K562 (cell line): ENCODE measurements around the gene PHLDB3. TPM values are rescaled to one million over a fixed set of nuclear protein-coding genes. Genes with fewer than 3 reads are reported as not detected.

Experiments
- polyA plus RNA-seq, 8 experiments: library from polyadenylated mRNA; depleted of rRNA in 4 of 8; stranded (reverse) in 5 of 8; unstranded in 3 of 8; fragments of >200 nt; fragmentation: Nextera tagmentation in 2 of 8; fragmentation: Illumina TruSeq in 1 of 8; extraction: Ambion mirVana in 2 of 8; extraction: Trizol in 1 of 8; gene quantifications; 2 replicates each; pipeline versions ENCODE4 v1.2.1 to v1.2.3, GENCODE V29; 2011 to 2014; ENCODE audit warnings: inconsistent platforms in 1 of 8, missing spikeins in 1 of 8
- total RNA-seq, 7 experiments: library from RNA; depleted of rRNA in 6 of 7; stranded (reverse); fragments of >200 nt in 6 of 7; fragmentation: Illumina TruSeq in 2 of 7; extraction: Trizol in 2 of 7; gene quantifications; 2 replicates each; pipeline versions ENCODE4 v1.2.1 to v1.2.3, GENCODE V29; 2011 to 2021; ENCODE audit warnings: low replicate concordance in 1 of 7
- TF ChIP-seq, protein P1 (sequence below), 2 experiments: fragments of 450-650 bp in 1 of 2; sonication (generic) in 1 of 2; formaldehyde crosslinking in 1 of 2; IDR thresholded peaks; 2 replicates each; pipeline versions ENCODE4 v1.7.1 to v1.9.0; 2016 to 2022; ENCODE audit warnings: inconsistent platforms in 1 of 2, mild to moderate bottlenecking in 1 of 2, missing genetic modification reagents in 1 of 2

The PHLDB3 gene
- total and polyA plus RNA-seq, 9 of the 15 experiments (the other 6 are each of a cell fraction or from before 2014, with no cell fraction given) = 0.04 to 23.5 (median 3.9) TPM

DNA sequence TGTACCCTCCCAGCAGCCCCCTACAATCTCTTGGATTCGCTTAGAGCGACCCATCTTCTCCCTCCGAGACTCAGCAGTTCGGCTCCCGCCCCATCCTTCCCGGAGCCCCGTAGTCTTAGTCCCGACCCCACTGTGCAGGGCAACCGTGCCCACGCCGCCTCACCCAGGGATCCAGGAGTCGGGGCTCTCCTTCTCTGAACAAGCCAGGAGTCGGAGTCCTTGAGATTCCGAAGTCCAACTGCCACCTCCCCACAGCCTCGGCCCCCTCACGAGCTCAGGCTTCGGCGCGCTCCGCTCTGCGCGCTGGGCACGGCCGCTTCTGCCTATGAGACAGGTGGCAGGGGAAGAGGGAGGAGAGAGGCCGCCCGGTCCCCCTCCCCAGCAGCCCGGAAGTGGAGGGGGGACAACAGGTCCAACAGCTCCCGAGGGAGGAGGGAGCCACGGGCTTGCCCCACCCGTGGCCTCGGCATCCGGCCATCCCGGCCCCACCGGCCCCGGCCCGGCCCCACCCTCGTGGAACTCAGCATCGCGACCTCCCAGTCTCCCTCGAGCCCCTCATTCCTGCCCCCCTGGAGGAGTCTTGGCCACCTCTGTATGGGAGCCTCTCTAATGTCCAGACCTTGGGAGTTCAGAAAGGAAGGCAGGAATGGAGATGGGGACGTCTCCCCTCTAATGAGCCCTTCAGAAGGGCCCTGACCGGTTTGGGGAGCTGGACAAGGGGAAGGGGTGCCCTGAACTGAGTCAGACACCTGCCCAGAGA, at the start of gene PHLDB3 (continued):
- TF ChIP-seq, protein P1, sequence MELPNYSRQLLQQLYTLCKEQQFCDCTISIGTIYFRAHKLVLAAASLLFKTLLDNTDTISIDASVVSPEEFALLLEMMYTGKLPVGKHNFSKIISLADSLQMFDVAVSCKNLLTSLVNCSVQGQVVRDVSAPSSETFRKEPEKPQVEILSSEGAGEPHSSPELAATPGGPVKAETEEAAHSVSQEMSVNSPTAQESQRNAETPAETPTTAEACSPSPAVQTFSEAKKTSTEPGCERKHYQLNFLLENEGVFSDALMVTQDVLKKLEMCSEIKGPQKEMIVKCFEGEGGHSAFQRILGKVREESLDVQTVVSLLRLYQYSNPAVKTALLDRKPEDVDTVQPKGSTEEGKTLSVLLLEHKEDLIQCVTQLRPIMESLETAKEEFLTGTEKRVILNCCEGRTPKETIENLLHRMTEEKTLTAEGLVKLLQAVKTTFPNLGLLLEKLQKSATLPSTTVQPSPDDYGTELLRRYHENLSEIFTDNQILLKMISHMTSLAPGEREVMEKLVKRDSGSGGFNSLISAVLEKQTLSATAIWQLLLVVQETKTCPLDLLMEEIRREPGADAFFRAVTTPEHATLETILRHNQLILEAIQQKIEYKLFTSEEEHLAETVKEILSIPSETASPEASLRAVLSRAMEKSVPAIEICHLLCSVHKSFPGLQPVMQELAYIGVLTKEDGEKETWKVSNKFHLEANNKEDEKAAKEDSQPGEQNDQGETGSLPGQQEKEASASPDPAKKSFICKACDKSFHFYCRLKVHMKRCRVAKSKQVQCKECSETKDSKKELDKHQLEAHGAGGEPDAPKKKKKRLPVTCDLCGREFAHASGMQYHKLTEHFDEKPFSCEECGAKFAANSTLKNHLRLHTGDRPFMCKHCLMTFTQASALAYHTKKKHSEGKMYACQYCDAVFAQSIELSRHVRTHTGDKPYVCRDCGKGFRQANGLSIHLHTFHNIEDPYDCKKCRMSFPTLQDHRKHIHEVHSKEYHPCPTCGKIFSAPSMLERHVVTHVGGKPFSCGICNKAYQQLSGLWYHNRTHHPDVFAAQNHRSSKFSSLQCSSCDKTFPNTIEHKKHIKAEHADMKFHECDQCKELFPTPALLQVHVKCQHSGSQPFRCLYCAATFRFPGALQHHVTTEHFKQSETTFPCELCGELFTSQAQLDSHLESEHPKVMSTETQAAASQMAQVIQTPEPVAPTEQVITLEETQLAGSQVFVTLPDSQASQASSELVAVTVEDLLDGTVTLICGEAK (IDR thresholded peaks at IDR 0.05) = peak; percentile 55
- TF ChIP-seq, protein P1 (CRISPR knock-in tag; IDR thresholded peaks at IDR 0.05) = no peak
